GM12878 (cell line): Measurements from ENCODE around the gene R3HDM2. TPM values are rescaled to one million over a fixed set of nuclear protein-coding genes. Genes with fewer than 3 reads are reported as not detected.

ENCODE experiments used
- ATAC-seq: fragments of 200-7000 bp; cut with Tn5 transposase; 3 replicates; pipeline ENCODE4 v1.9.1; 2020; ENCODE audit warnings: mild to moderate bottlenecking, moderate library complexity
- BruUV-seq: library from RNA; stranded (reverse); fragments of 400-500 nt; replicated peaks from 2 replicates; lab custom pipeline; 2021; lab: Mats Ljungman, UMichigan
- CTCF ChIA-PET: fragments of 300-600 bp; sonication (Branson Sonifier 250); formaldehyde crosslinking; extraction: SDS; loops from one replicate; lab custom pipeline; 2021; ENCODE audit warnings: inconsistent platforms; lab: Yijun Ruan, JAX
- POLR2A ChIA-PET: fragments of 350-600 bp; formaldehyde crosslinking; extraction: SDS; loops from one replicate; lab custom pipeline; 2021; ENCODE audit warnings: inconsistent platforms; lab: Charles Lee
- RAD21 ChIA-PET: fragments of 300-600 bp; sonication (Branson Sonifier 250); formaldehyde crosslinking; loops from one replicate; lab custom pipeline; 2023; ENCODE audit warnings: antibody characterized with exemption; ENCODE audit not compliant: unreplicated experiment; lab: Charles Lee
- SMC1A ChIA-PET: fragments of 300-600 bp; sonication (Branson Sonifier 250); formaldehyde crosslinking; loops from one replicate; lab custom pipeline; 2023; ENCODE audit not compliant: unreplicated experiment, uncharacterized antibody; lab: Charles Lee
- DNase-seq: peaks from one replicate; pipeline ENCODE4 v3.0.0-alpha.2; 2011; ENCODE audit warnings: low read depth, low spot score
- FAIRE-seq: peaks from 3 replicates; lab custom pipeline; 2011; peaks lifted over from hg19 to GRCh38; lab: Jason Lieb, UNC
- H2AFZ ChIP-seq: 2 replicates; pipeline ENCODE4 v1.6.0; 2011; ENCODE audit warnings: low read depth, low read length, control low read depth; ENCODE audit not compliant: control insufficient read depth
- H3K27ac ChIP-seq: 2 replicates; pipeline ENCODE4 v1.5.1; 2011; ENCODE audit warnings: control low read depth; ENCODE audit not compliant: control insufficient read depth, insufficient read depth
- H3K27me3 ChIP-seq, 2 experiments: replicated peaks in 1 of 2; 2 replicates each; pipeline versions ENCODE4 v1.6.0 to v1.6.1; 2011; ENCODE audit warnings: low read length in 1 of 2; ENCODE audit not compliant: control insufficient read depth in 2 of 2, insufficient read depth in 2 of 2
- H3K36me3 ChIP-seq, 2 experiments: 2 replicates each; pipeline ENCODE4 v1.5.1; 2011; ENCODE audit warnings: low read length in 1 of 2; ENCODE audit not compliant: control insufficient read depth in 2 of 2, insufficient read depth in 2 of 2
- H3K4me1 ChIP-seq: 2 replicates; pipeline ENCODE4 v1.6.1; 2011; ENCODE audit warnings: mild to moderate bottlenecking, low read length, moderate library complexity, mixed read lengths; ENCODE audit not compliant: control insufficient read depth, insufficient read depth
- H3K4me2 ChIP-seq: 2 replicates; pipeline ENCODE4 v1.6.0; 2011; ENCODE audit warnings: control low read depth; ENCODE audit not compliant: control insufficient read depth, insufficient read depth
- H3K4me3 ChIP-seq: fragments of 200-600 bp; sonication (generic); 2 replicates; pipeline ENCODE4 v1.5.1; 2016
- H3K79me2 ChIP-seq: 2 replicates; pipeline ENCODE4 v1.6.0; 2011; ENCODE audit warnings: low read length; ENCODE audit not compliant: control insufficient read depth, insufficient read depth
- H3K9ac ChIP-seq: 2 replicates; pipeline ENCODE4 v1.8.0; 2011; ENCODE audit warnings: low read length, control low read depth, mixed read lengths; ENCODE audit not compliant: control insufficient read depth, insufficient read depth
- H3K9me3 ChIP-seq: replicated peaks from 3 replicates; pipeline ENCODE4 v1.5.1; 2011; ENCODE audit warnings: mild to moderate bottlenecking, low read length; ENCODE audit not compliant: control insufficient read depth, insufficient read depth
- H4K20me1 ChIP-seq: 2 replicates; pipeline ENCODE4 v1.6.0; 2011; ENCODE audit not compliant: control insufficient read depth, insufficient read depth
- DPF2 ChIP-seq: fragments of 450-650 bp; IDR thresholded peaks from 2 replicates; pipeline ENCODE4 v1.6.1; 2017; ENCODE audit warnings: mild to moderate bottlenecking
- IRF4 ChIP-seq: IDR thresholded peaks from 2 replicates; pipeline ENCODE4 v1.6.1; 2011; ENCODE audit warnings: low read depth, low read length
- JUNB ChIP-seq: IDR thresholded peaks from 2 replicates; pipeline ENCODE4 v1.6.1; 2016; ENCODE audit warnings: antibody characterized with exemption, mild to moderate bottlenecking
- KDM1A ChIP-seq: fragments of 200-600 bp; sonication (generic); IDR thresholded peaks from 2 replicates; pipeline ENCODE4 v1.6.1; 2016; ENCODE audit warnings: borderline replicate concordance
- MTA2 ChIP-seq: fragments of 450-650 bp; IDR thresholded peaks from 2 replicates; pipeline ENCODE4 v1.6.1; 2016; ENCODE audit warnings: low read depth, mild to moderate bottlenecking, moderate library complexity
- NFXL1 ChIP-seq: fragments of 450-650 bp; IDR thresholded peaks from 2 replicates; pipeline ENCODE4 v1.6.1; 2017; ENCODE audit warnings: antibody characterized with exemption, mild to moderate bottlenecking, borderline replicate concordance
- RBBP5 ChIP-seq: fragments of 200-600 bp; sonication (generic); conservative IDR thresholded peaks from 2 replicates; pipeline ENCODE4 v1.6.1; 2016
- RFX5 ChIP-seq: IDR thresholded peaks from 2 replicates; pipeline ENCODE4 v1.6.1; 2011; ENCODE audit warnings: low read depth, low read length, improper control_type of control experiment
- SP1 ChIP-seq: IDR thresholded peaks from one replicate; pipeline ENCODE4 v1.6.1; 2011; ENCODE audit warnings: low read depth, low read length
- SREBF2 ChIP-seq: IDR thresholded peaks from 2 replicates; pipeline ENCODE4 v1.6.1; 2012; ENCODE audit warnings: mild to moderate bottlenecking, low read length
- STAT1 ChIP-seq: fragments of 450-650 bp; conservative IDR thresholded peaks from 2 replicates; pipeline ENCODE4 v1.6.1; 2014; ENCODE audit warnings: antibody characterized with exemption, mild to moderate bottlenecking
- SUPT20H ChIP-seq: IDR thresholded peaks from 2 replicates; pipeline ENCODE4 v1.6.1; 2011; ENCODE audit warnings: low read depth, mild to moderate bottlenecking, low read length, moderate library complexity, borderline replicate concordance; ENCODE audit not compliant: control insufficient read depth
- ZNF274 ChIP-seq: IDR thresholded peaks from one replicate; pipeline ENCODE4 v1.8.0; 2011; ENCODE audit not compliant: insufficient read length, insufficient read depth
- WGBS: methylation state at CpG from one replicate; pipeline ENCODE4 v1.1.6; 2016; ENCODE audit warnings: low lambda C conversion rate; ENCODE audit not compliant: insufficient replicate concordance, insufficient coverage; ENCODE audit errors: missing lambda C conversion rate; 5-methylcytosine and 5-hydroxymethylcytosine counted together
- in situ Hi-C: fragments of 300-500 bp; cut with MboI; formaldehyde crosslinking; loops from 9 replicates; pipeline ENCODE4 v1.14.3; 2018; ENCODE audit warnings: mixed read lengths
- intact Hi-C: fragments of 100-400 bp; cut with micrococcal nuclease; formaldehyde crosslinking; loops from one replicate; pipeline ENCODE4 v1.14.2; 2022; ENCODE audit not compliant: unreplicated experiment
- polyA plus RNA-seq, 11 experiments: library from polyadenylated mRNA; depleted of rRNA in 4 of 11; unstranded in 6 of 11; stranded (reverse) in 5 of 11; fragments of >200 nt; fragmentation: Nextera tagmentation in 4 of 11; fragmentation: Illumina TruSeq in 1 of 11; extraction: Ambion mirVana in 4 of 11; extraction: Trizol in 1 of 11; gene quantifications; 1 replicate in 1 of 11; 2 replicates in 10 of 11; pipeline versions ENCODE4 v1.2.1 to v1.2.3, GENCODE V29; 2011 to 2016; ENCODE audit warnings: inconsistent platforms in 2 of 11, missing spikeins in 2 of 11, low read depth in 1 of 11
- total RNA-seq, 4 experiments: library from RNA; depleted of rRNA in 3 of 4; stranded (reverse); fragments of >200 nt in 3 of 4; fragmentation: Illumina TruSeq in 1 of 4; extraction: Trizol in 1 of 4; gene quantifications; 2 replicates each; pipeline versions ENCODE4 v1.2.1 to v1.2.3, GENCODE V29; 2013 to 2021

Gene R3HDM2
- total and polyA plus RNA-seq, 10 of the 15 experiments (the other 5 are each of a cell fraction or from before 2014, with no cell fraction given): 4.6 to 26.1 (median 11.2) TPM

- no peak overlapping the region for H3K4me2 ChIP-seq
- H4K20me1 ChIP-seq: no peaks in the 10 kb centered on the region
- H3K27ac ChIP-seq: no peak overlapping the region
- ChIA-PET POLR2A (no interaction called here), CTCF (interaction anchor here (1.0 to 1.2 kb wide), 2 partner anchors 51 to 96 kb away, joined by 3 read pairs; no protein-coding TSS in a partner anchor), SMC1A (interaction anchor here (0.6 kb wide), 1 partner anchor 248 kb away, joined by 3 read pairs; no protein-coding TSS in a partner anchor), RAD21 (no interaction called here)
- TF ChIP-seq SREBF2: no peak
- no peak for TF ChIP-seq STAT1
- no peak for TF ChIP-seq JUNB
- no peak for TF ChIP-seq SUPT20H
- TF ChIP-seq KDM1A: no peak
- no peak for TF ChIP-seq RFX5
- TF ChIP-seq ZNF274: no peak
- TF ChIP-seq MTA2: no peak
- TF ChIP-seq RBBP5: no peak
- TF ChIP-seq SP1: no peak
- TF ChIP-seq IRF4: no peak
- no peak for TF ChIP-seq NFXL1
- TF ChIP-seq DPF2: no peak
- DNase-seq: no peak
- no peak for ATAC-seq
- 95% methylated on average over 4 of the region's 4 CpGs for WGBS
- no peaks in the 10 kb centered on the region for H3K79me2 ChIP-seq
- H2AFZ ChIP-seq: no peak overlapping the region
- FAIRE-seq: no peak
- H3K9ac ChIP-seq: no peak overlapping the region
- intact Hi-C loops: no loop called here
- H3K9me3 ChIP-seq: no peaks in the 10 kb centered on the region
- no TSS peak for BruUV-seq
- no peaks in the 10 kb centered on the region for H3K4me1 ChIP-seq
- no peaks in the 10 kb centered on the region for H3K36me3 ChIP-seq
- no peaks in the 10 kb centered on the region for H3K27me3 ChIP-seq
- in situ Hi-C loops: no loop called here
- H3K4me3 ChIP-seq: no peak overlapping the region
Measured at GRCh38 chr12:57358646-57359045, 72.2 kb downstream of the R3HDM2 start.
